Jurkat, Clone E6-1 (cell line): ENCODE data around the gene CTNNB1. TPM values are rescaled to one million over a fixed set of nuclear protein-coding genes. Genes with fewer than 3 reads are reported as not detected.

Source experiments
- DNase-seq: peaks from one replicate; pipeline ENCODE4 v3.0.0-alpha.2; 2011; ENCODE audit warnings: low read depth, low spot score
- H3K4me3 ChIP-seq: 2 replicates; pipeline ENCODE4 v1.5.1; 2011; ENCODE audit warnings: mild to moderate bottlenecking, low read length, control low read depth, moderate library complexity
- polyA plus RNA-seq: library from polyadenylated mRNA; unstranded; fragments of >200 nt; gene quantifications from one replicate; pipeline ENCODE4 v1.2.1, GENCODE V29; 2012; ENCODE audit warnings: missing spikeins; ENCODE audit not compliant: insufficient read length, insufficient read depth

The CTNNB1 gene
- polyA plus RNA-seq = 70.0 TPM

GRCh38 chr3:41198950-41199865 is at the start of gene CTNNB1:
Gene CTNNB1, plus strand, starts transcription at chr3:41199505. Its CDS starts 24,564 bp downstream, at chr3:41224069.
- peak; percentile 92 for DNase-seq
- peak within 1 kb of the TSS; percentile 77 for H3K4me3 ChIP-seq

- DNase-seq = no peak
- no peak overlapping the region for H3K4me3 ChIP-seq
Measured at GRCh38 chr3:41155834-41156233, 43.5 kb upstream of the CTNNB1 start.

DNA sequence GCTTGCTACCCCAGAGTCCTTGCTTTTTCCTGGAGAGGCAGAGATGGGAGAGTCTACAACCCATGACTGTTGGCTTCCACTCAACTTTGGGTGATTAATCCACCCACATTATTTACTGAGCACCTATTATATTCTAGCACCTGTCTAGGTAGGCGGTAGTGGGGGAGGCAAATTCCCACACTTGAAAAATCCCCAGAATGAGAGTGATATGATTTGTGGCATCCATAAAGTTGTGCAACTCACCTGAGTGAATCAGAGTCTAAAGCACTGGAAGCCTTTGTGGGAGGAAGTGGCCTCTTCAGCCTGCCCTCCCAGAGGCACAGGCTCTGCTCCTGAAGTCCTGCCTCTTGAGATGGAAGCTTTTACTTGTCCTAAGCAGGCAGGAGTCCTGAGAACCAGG is 40.4 kb upstream of the CTNNB1 start:
- DNase-seq = no peak
- H3K4me3 ChIP-seq = no peak overlapping the region

GRCh38 chr3:41159588-41160189 is 39.6 kb upstream of the CTNNB1 start:
- no peak overlapping the region for H3K4me3 ChIP-seq
- DNase-seq = no peak

DNA sequence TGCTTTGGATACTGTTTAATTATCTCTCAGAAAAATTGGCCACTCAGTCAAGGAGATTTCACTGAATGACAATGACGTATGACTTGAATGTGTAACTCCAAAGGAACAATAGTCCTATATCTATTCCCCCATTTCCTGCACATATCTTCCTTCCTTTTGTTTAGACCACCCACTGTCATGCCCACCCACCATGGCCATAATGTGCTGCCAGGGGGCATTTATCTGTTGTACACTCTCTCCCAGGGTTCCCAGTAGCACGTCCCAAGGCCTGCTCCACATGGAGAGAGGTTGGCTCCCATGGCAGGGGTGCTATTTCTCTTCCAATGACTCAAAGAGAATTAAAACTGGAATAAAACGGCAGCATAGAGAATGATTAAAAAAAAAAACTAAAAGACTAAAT is 36.8 kb upstream of the CTNNB1 start:
- DNase-seq = no peak
- H3K4me3 ChIP-seq = no peak overlapping the region

- no peak for DNase-seq
- H3K4me3 ChIP-seq = no peak overlapping the region
Measured at GRCh38 chr3:41163006-41163405, 36.3 kb upstream of the CTNNB1 start.

GRCh38 chr3:41163421-41163820 is 35.9 kb upstream of the CTNNB1 start:
- H3K4me3 ChIP-seq = no peak overlapping the region
- DNase-seq = no peak

DNA sequence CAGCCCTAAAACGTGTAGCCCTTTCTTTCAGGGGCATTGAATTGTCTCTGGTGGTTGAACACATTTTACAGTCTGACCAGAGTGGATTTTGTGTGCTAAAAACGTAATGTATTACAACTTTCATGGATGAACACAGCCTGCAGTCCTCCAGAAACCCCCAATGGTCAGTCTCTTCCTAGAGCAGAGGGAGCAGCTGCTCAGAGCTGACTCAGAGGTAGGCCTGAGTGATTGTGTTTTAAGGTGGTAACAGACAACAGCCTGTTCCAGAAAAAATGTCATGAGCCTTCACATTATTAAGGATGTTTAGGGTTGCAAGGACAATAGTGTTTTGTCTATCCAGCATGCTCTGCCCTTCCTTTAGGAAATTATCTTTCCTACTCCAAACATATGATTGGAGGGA is 34.5 kb upstream of the CTNNB1 start:
- H3K4me3 ChIP-seq = no peak overlapping the region
- no peak for DNase-seq

DNA sequence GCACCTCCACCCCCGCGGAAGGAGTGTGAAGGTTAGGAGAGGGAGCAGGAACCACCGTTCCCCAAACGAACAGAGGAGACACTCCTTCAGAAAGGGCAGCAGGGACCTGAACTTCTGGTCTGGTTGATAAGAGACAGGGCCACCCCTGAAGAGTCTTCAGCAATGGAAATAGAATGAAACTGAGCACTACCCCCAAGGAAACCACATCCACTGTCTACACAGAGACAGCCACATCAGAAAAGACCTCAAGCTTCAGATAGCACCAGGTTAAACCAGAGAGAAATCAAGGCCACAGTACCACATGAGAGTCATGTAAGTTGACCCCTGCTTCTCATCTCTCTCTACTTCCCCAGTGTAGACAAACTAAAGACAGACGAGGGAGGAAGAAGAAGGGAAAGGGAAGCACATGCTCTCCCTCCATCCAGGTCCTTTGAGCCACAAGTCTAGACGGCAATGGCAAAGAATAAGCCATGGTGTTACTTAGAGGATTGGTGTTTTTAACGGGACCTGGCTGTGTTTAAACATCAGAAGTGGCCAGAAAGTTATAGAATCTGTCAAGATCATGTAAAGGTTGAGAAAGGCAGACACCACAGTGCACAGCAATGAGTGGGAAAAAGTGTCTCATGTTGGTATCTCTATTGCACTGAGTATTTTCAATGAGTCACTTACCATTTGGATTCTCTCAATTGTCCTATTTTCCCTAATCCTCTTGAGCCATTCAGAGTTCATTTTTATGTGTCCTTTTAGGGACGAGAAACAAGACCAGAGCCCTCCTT is 31.4 kb upstream of the CTNNB1 start:
- peak; percentile 63 for DNase-seq

DNA sequence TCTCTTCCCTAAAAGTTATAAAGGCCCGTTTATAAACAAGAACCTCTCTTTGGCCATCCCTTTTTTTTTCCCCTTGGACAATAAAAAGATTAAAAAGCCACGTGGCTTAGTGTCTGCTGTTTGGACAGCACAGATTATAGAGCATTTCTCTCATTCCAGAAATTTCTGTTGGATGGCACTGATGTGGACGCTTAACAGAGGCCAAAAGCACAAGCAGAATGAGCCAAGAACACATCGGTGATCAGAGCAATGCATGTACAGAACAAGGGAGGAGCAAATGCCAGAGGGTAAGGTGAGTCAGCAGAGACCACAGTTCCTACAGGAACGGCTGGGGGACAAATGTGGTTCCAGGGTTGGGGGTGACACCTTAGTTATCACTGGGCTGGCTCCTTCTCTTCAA is 30.3 kb upstream of the CTNNB1 start:
- no peak for DNase-seq
- no peak overlapping the region for H3K4me3 ChIP-seq

More for the DNA sequence above, 31.4 kb upstream of the CTNNB1 start:
- H3K4me3 ChIP-seq = no peak overlapping the region

DNA sequence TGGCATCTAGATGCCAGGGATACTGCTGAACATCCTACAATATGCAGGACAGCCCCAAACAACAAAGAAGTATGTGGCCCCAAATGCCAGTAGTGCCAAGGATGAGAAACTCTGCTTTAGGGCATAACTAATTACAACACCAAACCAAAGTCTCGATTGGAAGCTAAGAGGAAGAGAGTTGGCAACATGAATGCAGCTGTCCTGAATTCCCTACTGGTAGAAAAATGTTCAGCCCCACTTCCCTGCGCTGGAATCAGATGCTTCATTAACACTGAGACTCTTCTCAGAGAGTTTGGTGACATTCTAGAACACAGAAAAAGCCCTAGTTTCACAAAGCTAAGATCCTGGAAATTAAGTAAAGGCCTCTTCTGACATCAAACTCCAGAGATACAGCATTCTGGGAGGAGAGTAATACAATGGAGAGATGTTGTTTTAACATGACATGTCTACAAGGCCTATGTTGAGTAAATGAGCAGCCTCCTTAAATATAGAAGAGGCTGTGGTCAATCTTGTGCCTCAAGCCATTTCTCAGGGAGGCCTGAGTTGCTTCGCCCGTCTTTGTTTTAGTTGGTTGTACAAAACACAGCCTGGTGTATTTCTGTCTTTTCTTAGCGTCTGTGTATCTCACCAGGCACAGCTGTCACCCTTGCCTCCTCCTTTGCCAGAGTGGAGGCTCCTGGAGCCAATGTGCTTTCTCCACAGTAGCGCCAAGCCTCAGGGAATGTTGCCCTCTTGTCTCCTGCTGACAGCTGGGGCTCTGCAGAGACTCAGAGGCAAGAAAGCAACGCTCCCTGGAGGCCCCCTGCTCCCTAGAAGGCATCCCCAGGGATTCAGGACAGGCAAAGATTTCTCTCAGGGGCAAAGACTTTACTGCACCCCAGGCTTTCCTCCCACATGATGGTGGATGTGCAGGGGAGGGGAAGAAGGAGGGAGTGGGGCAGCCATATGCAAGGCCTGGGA is 25.1 kb upstream of the CTNNB1 start:
- no peak for DNase-seq
- no peak overlapping the region for H3K4me3 ChIP-seq

- H3K4me3 ChIP-seq = no peak overlapping the region
- DNase-seq = no peak
Measured at GRCh38 chr3:41175365-41175764, 23.9 kb upstream of the CTNNB1 start.

GRCh38 chr3:41176596-41176995 is 22.7 kb upstream of the CTNNB1 start:
- H3K4me3 ChIP-seq = no peak overlapping the region
- DNase-seq = no peak

- no peak for DNase-seq
- no peak overlapping the region for H3K4me3 ChIP-seq
Measured at GRCh38 chr3:41178576-41178975, 20.7 kb upstream of the CTNNB1 start.

- H3K4me3 ChIP-seq = no peak overlapping the region
- DNase-seq = no peak
Measured at GRCh38 chr3:41180396-41180795, 18.9 kb upstream of the CTNNB1 start.

DNA sequence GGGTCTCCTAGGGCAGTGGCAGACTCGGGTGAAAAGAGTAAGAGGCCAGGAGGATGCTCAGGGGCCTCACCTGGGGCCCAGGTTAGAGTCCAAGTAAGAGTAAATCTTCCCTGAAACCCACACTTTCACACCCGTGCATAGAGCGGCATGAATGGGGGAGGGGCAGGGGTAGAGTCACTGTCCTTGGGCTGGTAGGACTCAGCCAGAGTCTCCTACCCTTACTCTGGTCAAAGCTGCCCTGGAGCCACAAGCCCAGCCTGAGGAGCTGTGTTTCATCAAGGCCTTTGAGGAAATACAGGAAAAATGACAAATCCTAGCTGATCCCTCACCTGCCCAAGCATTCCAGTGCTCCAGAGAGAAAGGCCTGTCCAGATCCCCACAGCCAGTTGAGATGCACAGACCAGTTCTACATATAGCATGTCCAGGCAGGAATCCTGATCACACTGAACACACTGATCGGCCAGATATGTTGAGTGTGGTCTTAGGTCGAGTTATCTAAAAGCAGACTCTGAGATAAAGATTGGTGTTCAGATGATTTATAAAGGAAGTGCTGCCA is 16.7 kb upstream of the CTNNB1 start:
- H3K4me3 ChIP-seq = no peak overlapping the region
- no peak for DNase-seq

- no peak for DNase-seq
- H3K4me3 ChIP-seq = no peak overlapping the region
Measured at GRCh38 chr3:41184394-41184793, 14.9 kb upstream of the CTNNB1 start.

DNA sequence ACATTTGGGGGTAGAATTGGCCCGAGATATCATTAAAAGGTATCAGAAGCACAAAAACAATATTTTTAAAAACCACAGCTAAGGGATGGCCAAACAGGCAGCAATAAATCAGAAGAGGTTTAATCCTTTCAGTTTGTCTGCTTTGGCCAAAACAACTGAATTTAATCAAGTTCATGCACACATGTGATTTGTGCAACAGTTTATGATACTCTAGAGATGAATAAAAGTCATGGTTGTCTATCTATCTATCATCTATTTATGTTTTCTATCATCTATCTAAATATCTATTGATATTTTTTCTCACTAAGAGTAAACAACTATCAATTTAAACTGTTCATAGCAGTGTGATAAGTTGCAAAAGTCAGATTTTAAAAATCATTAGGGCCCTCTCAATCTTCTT is 13.0 kb upstream of the CTNNB1 start:
- no peak for DNase-seq
- H3K4me3 ChIP-seq = no peak overlapping the region
